GM10266 (cell line): ENCODE results near the gene DAGLA.

Experiments
- DNase-seq: peaks from one replicate; pipeline ENCODE4 v3.0.0; 2012; ENCODE audit errors: extremely low spot score
- CTCF ChIP-seq: IDR thresholded peaks from 2 replicates; pipeline ENCODE4 v1.5.1; 2012; ENCODE audit warnings: mild to moderate bottlenecking, low read depth; ENCODE audit not compliant: control insufficient read depth, insufficient read depth; ENCODE audit errors: missing control alignments

The DAGLA gene

GRCh38 chr11:61760946-61761345 lies 80.8 kb downstream of the DAGLA start:
- no peak for DNase-seq
- TF ChIP-seq CTCF = no peak

- no peak for DNase-seq
- TF ChIP-seq CTCF = no peak
These were observed 81.4 kb downstream of the DAGLA start for GRCh38 chr11:61761440-61762222.

- no peak for DNase-seq
- TF ChIP-seq CTCF = no peak
These were observed 82.0 kb downstream of the DAGLA start for GRCh38 chr11:61762223-61762615.

DNA sequence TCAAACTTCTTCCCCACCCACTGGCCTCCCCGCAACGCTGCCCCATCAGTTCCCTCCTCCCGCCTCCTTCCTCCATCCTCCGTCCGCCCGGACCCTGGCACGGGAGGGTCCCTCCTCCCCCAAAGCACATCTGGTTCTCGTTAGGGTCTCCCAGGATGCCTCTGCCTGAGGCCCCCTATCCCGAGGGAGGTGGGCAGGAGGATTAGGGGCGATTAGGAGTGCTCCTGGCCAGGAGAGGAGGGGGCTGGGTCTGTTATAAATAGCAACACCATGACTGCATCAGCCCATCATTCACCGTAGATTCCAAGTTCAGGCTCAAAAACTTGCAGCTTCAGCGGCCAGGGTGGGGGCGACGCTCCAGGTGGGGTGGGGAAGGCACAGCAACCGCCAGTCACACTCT lies 82.6 kb downstream of the DAGLA start:
- TF ChIP-seq CTCF = no peak
- DNase-seq = no peak

DNA sequence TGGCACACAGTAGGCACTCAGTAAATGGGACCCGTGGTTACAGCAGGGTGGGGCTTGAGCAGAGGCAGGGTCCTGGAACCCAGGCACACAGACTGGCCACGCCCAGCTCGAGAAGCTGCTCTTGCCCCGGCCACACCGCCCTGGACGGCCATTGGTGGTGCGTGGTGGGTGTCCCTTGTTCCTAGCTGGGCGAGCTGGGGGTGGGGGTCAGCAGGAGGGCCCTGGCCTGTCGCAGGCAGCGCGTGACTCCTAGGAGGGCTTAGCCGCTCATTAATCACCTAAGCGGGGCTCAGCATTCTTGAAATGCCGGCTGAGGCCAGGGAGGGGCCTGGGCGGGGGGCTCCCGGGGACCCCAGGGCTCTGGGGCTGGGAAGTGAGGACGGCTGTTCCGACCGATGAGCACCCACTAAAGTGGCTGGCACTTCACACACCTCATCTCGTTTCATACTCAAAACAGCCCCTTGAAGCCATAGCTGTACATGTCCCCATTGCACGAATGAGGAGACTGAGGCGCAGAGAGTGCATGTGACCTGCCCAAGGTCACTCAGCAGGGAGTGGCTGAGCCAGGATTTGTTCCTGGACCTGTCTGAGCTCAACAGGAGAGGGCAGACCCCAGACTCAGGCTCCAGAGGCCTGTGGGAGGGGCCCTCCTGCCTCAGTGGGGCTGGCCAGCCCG lies 83.9 kb downstream of the DAGLA start:
- DNase-seq = no peak
- no peak for TF ChIP-seq CTCF

- TF ChIP-seq CTCF = no peak
- DNase-seq = no peak
These were observed 84.5 kb downstream of the DAGLA start for GRCh38 chr11:61764606-61765260.

DNA sequence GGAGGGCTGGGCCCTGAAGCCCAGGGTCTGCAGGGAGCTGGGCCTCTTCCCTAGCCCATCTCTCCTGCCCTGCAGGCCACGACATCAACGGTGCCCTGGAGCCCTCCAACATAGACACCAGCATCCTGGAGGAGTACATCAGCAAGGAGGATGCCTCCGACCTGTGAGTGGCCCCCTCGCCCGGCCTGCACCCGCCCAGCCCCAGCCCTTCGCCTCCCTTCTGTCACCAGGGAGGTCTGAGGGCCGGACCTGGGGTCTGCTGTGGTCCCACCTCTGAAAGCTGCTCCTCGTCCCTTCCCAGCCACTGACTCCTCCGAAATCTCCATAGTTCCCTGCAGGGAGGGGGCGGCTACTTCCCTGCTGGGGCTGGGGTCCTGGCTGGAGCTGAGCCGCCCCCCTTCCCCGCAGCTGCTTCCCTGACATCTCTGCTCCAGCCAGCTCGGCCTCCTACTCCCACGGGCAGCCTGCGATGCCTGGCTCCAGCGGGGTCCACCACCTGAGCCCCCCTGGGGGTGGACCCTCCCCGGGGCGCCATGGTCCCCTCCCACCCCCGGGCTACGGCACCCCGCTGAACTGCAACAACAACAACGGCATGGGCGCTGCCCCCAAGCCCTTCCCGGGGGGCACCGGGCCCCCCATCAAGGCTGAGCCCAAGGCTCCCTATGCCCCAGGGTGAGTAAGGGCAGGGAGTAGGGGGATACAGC lies 85.5 kb downstream of the DAGLA start:
- no peak for DNase-seq

More for the DNA sequence above, 85.5 kb downstream of the DAGLA start:
- TF ChIP-seq CTCF = no peak
